Occipital lobe (tissue), 2 donors: ENCODE measurements around the gene FBXO38. TPM values are rescaled to one million over a fixed set of nuclear protein-coding genes. Genes with fewer than 3 reads are reported as not detected.
"Not testable (repeated sequence)": the region's sequence is repeated elsewhere in the genome, so short reads cannot be mapped to it uniquely, and the experiment has no call there.

ENCODE experiments used
- DNase-seq: peaks from one replicate; lab custom pipeline; 2025; lab: John Stamatoyannopoulos, UW
- total RNA-seq: library from RNA; depleted of rRNA; stranded (reverse); fragments of >200 nt; gene quantifications from one replicate; pipeline ENCODE4 v1.2.3, GENCODE V29; 2014

The FBXO38 gene
- total RNA-seq, 1 donor from 2014 or later, result 77.5 TPM

DNA sequence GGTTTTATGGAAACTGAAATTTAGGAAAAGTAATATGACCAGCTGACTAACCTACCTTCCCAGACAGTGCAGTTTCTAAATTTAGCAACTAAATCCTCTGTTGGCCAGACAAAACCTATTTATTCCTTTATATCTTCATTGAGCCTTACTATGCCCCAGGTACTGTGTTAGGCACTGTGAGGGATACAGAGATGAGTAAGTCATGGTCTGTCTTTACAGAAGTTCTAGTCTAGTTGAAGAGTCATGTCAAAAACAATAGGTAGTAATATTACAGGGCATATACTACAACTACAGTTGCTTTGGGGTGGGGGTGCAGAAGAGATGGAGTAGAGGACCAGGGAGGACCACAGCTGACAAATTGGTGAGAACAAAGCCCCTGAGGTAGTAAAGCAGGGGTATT, 42.8 kb downstream of the FBXO38 start:
- DNase-seq, result no peak

GRCh38 chr5:148427370-148428042, 43.7 kb downstream of the FBXO38 start:
- no peak for DNase-seq

GRCh38 chr5:148428848-148429247, 45.1 kb downstream of the FBXO38 start:
- DNase-seq, result no peak

GRCh38 chr5:148433826-148434225, 50.1 kb downstream of the FBXO38 start:
- DNase-seq, result no peak

GRCh38 chr5:148436029-148436428, 52.3 kb downstream of the FBXO38 start:
- DNase-seq, result no peak

DNA sequence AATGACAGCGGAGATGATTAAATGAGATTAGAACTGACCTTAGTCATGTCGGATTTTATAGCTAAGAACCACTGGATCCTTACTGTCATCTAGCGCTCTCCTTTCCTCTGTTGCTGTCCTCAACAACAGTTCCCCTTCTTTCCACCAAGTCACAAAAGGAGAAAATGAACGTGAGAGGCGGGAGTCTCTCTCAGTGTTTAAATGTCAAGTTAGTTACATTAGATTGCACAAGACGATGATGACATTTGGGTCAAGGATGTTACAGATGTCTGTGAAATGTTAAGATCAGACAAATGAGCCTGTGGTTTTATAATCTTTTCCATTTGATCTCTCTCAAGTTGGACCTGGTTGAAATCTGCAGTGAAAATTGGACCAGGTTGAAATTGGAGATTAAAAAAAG, 53.5 kb downstream of the FBXO38 start:
- no peak for DNase-seq

DNA sequence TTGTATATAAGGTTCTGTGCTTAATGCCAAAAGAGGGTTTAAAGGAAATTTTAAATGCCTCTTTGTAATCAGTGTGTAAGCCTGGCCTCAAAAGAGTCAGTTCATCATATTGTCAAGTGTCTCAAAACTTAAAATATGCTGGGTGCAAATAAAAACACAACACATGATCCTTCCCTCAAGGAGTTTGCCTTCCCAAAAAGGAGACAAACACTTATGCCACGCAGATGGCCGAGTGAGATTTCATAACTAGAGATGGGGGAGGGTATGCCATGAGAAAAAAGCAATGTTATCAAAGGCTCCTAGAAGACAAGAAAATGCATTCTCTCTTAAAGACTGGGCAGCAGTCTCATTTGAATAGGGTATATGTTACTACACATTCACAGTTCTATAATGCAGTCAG, 55.2 kb downstream of the FBXO38 start:
- DNase-seq, result no peak

- DNase-seq, result no peak
These were observed 59.5 kb downstream of the FBXO38 start for GRCh38 chr5:148443241-148443640.

- DNase-seq, result peak; percentile 13
These were observed 60.2 kb downstream of the FBXO38 start for GRCh38 chr5:148443998-148444397.

DNA sequence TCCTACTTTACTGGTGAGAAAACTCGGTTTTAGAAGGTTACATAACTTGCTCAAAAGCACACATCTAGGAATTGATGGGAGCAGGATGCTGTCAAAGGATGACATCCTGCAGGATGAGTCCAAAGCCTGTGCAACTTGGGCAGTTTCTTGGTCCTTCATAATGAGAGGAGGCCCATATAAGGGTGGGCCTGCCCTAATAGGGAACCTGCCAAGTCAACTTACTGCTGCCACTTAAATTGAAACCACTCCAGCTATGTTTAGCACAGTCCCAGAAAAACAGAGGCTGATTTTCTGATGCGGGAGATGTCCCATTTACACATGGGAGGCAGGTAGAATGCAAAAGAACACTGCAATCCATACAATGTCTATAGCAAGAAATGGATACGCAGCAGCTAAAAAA, 61.8 kb downstream of the FBXO38 start:
- no peak for DNase-seq

DNA sequence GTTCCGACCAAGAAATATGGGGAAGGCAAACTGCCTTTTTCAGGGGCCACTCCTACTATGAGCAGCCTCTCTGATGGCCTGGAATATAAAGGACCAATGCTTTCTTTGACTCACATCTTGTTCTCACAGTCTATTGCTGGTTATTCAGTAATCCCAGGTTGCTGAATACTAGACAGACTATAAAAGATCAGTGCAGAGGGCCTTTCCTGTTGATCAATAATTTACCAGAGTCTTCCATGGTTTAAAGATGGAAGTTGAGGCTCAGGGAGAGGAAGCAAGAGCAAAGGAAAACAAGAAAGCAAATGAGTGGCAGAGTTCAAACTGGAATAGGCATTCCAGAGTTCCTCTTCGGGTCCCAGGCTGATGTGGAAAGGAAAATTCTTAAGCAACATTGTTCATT, 62.9 kb downstream of the FBXO38 start:
- DNase-seq, result no peak

- no peak for DNase-seq
These were observed 68.9 kb downstream of the FBXO38 start for GRCh38 chr5:148452499-148453193.

DNA sequence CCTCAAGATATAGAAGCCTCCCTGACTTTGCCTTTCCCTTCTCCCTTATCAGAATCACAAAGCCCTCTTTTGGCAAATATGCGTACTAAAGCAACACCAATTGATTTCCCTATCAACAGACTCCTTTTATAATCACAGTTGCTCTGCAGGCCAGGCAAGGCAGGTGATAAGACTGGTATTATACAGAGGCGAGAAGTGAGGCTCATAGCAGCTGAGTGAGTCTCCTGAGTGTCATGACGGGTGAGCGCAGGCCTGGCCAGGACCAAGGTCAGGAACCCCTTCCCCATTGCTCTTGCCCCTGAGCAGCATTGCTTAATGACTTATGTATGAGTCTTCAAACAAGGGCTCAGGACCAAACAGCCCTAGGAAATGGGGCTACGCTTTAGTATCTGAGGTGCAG, 70.8 kb downstream of the FBXO38 start:
- no peak for DNase-seq

GRCh38 chr5:148455185-148455584, 71.4 kb downstream of the FBXO38 start:
- no peak for DNase-seq

GRCh38 chr5:148457183-148457620, 73.4 kb downstream of the FBXO38 start:
- DNase-seq, result no peak

DNA sequence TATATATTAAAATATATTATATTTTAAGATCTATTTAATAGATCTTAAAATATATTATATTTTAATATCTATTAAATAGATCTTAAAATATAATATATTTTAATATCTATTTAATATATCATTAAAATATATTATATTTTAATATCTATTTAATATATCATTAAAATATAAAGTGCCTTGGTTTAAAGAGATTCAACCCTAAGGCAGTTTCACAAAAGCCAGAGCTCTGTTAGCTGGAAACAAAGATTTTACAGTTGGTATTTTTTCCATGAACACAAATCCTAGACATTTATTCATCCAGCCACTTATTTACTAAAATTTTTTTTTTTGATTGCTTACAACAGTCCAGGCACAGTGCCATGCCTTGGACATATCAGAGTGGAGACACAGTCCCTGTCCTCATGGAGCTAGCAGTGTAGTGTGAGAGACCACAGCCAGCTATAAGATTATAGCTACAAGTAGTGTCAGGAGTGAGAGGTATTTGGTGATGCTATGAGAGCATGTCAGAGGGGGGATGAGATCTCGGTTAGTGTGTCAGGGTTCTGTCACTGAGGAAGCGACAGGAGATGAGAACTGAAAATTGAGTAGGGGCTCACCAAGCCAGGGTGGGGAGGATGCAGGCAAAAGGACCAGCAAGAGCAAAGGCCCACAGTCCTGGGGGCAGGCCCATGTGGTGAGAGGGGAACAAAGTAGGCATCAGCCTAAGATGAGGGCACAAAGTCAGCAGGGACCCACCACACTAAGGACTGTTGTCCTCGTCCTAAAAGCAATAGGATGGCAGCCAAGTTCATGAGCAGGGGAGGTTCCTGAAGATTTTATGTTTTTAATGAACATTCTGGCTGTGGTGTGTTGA, 74.5 kb downstream of the FBXO38 start:
- DNase-seq, result no peak

DNA sequence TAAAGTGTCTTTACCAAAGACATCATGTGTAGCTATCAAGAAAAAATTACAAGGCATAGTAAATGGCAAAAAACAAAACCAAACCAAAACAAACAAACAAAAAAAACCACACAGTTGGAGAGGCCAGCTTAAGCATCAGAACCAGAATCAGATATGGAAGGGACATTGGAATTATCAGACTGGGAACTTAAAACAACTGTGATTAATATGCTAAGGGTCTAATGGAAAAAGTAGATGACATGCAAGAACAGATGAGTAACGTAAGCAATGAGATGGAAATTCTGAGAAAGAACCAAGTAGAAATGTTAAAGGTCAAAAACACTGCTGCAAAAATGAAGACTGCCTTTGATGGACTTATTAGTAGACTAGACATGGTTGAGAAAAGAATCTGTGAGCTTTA, 75.9 kb downstream of the FBXO38 start:
- no peak for DNase-seq

GRCh38 chr5:148465381-148466235, 81.8 kb downstream of the FBXO38 start:
- DNase-seq, result no peak

GRCh38 chr5:148466236-148466580, 82.5 kb downstream of the FBXO38 start:
- no peak for DNase-seq

DNA sequence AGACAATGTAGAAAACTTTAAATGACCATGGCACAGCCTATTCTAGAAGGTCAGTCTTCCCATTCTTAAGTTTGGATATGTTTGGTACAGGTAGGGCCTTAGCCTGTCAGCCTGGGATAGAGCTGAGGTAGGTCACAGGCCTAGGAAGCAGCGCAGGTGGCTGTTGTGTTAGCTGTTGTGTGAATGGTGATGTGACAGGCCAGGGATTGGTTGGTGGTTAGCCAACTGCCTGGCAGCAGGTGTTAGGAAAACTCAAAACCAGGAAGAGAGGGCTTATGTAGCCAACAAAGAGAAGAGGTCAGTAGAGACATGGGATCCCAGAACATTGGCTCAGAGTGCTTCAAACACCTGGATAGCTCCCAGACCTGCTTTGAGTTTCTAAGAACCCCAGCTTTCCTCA, 84.2 kb downstream of the FBXO38 start:
- no peak for DNase-seq

- DNase-seq, result not testable (repeated sequence)
These were observed 85.0 kb downstream of the FBXO38 start for GRCh38 chr5:148468746-148469145.
